ENCODE results near the gene MRPL11.
A peak's percentile ranks its signal among the peaks of the same experiment; 100 is the strongest.

Gene MRPL11

DNA sequence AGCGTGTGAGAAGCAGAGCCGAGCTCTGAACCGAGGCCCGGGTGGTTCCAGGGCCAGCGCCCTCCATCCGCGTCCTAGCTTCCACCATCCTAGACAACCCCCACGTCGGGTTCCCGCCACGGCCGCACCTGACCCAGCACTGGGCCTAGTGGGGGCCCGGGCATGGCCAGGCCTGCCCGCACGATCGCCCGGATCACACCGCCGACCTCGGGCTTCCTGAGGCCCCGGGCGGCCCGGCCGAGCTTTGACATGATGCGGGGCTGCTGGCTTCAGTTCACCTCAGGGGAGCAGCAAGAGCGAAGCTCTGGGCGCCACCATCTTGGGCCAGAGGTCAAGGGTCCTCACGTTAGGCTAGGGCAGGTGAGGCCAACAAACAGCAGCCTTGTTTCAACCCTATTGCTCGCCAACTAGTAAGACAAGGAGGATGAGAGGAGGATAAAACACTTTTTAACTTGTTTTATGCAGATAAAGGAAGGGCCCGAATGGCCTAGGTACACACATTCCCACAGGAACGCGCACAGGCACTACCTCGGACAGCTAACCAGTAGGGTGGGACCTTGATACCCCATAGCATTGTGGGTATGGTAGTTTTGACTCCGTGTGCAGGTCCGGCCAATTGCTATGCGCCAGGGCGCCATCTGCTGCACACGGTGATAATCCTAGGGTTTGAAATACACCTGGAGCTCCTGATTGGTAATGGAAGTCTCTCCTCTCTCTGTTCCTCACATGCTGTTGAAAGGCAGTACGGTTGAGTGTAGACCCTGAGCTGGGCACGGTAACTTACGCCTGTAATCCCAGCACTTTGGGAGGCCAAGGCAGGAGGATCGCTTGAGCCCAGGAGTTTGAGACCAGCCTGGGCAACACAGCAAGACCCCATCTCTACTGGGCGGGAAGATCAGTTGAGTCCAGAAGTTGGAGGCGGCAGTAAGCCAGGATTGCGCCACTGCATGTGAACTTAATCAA is at the start of gene MRPL11:
Gene MRPL11 (minus strand): TSS at position 345 of the 963 bp plus-strand sequence. CDS start 94 bp downstream, at position 251.
- DNase-seq (ENCODE audit: low read depth) = peak; percentile 73

DNA sequence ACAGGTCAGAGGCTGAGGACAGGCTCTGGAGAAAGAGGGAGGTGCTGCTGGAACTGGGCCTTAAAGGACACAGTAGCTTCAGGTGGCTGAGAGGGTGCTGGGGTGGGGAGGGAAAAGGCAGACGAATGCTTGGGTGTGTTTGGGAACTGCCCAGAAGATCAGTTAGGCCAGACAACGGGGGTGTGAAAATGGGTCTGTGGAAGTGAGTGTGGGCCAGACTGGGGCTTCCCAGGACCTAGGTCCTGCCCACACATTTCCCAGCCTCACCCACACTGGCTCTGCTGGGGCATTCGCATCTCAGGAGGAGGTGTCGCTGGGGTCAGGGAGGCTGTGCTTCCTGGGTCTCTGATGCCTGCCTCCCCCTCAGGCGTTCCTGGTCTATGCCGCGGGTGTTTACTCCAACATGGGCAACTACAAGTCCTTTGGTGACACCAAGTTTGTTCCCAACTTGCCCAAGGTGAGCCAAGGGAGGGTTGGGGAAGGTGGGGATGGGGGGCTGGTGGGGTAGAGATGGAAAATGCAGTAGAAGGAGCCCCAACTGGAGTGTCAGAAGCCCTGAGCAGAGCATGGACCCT is 46.2 kb upstream of the MRPL11 start:
- DNase-seq (ENCODE audit: low read depth) = no peak

DNA sequence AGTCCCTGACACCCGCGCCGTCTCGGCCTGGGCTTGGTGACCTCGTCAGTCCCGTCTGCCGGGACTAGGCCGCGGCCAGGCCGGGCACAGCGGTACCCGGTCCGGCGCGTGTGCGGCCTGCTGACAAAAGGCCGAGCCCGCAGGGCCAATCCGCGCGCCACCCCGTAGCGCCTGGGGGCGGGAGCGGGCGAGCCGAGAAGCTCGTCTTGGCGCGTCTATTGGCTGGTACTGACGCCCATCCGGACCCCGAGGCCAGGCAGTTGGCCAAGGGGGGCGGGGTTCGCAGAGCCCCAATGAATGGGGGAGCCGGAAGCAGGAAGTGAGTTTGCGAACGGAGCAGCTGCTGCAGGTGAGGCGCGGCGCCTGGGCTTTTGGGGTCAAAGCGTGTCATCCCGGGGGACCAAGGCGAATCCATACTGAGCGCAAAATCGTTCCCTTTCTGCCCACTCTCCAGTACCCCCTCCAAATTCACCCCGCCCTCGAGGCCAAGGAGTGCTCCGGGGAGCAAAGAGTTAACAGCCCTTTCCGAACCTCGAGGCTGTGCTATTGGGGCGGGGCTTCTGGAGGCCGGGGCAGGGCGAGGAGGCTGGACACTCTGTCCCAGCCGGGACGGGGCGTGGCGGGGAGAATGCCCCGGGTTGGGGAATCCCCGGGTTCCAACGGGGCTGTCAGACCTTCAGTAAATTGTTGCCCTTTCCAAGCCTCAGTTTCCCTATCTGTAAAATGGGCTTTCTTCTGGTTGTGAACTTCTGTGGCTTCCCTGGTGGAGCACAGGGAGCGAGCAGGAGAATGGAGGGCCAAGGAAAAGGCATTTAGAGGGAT is 41.7 kb upstream of the MRPL11 start, which contains the start of gene DPP3:
Gene DPP3 (plus strand): TSS at position 318 of the 822 bp plus-strand sequence. CDS start 1,767 bp downstream, outside the sequence.
- DNase-seq (ENCODE audit: low read depth) = peak; percentile 93

DNA sequence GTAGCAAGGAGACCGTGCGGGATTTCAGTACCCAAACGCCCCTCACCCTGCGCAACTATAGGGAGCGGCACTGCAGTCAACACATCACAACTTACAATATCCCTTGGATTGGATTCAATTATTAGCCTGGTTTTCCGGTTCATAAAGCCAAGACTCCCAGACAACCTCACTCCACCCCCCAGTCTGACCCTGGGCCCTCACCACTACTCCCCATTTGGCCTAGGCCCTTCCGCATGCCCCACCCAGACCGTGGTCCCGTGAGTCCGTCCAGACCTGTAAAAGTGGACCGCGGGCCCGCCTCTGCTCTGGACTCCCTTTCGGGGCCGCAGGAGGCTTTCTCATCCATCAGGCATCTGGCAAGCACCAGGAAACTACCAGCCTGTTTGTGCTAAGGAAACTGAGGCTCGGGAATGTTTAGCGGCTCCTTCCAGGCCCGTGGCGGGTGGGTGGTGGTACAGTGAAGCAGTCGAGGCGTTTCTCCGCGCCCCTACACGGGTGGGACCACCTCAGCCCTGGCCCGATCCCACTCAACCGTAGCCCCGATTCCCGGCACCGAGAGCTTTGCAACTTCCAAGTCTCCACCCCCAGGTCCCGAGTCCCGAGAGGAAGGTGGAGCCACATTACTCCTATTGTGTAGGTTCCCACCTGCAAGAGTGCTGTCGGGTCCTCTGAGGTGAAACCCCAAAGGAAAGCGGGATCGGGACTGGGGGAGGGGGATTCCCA is 40.9 kb upstream of the MRPL11 start:
- DNase-seq (ENCODE audit: low read depth) = no peak

DNA sequence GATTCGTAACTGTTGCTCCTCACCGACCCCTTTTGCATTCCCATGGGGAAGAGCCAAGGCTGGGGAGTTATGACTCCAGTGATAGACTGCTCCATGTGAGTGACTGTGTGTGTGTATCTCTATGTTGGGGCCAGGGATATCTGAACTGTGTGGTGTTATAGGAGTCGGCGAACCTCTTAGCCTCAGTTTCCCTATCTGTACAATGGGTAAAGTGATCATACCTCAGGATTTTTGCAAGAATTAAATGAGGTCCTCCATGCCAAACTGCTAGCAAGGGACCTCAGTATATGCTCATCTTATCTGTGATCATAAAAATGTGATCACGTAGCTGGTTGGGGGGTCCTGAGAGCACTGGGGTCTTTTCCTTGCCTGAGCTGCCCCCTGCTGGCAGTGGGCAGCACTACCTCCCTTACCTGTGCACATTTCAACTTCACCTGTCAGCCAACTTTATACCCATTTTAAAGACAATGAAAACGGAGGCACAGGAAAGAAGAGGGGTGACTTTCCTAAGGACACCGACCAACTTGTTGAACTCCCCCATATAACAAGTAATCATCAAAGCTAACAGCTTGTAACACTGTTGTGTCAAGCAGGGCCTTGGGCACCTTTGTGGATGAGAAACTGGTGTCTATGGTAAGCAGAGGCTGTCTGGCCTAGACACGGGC is 40.2 kb upstream of the MRPL11 start:
- DNase-seq (ENCODE audit: low read depth) = no peak

DNA sequence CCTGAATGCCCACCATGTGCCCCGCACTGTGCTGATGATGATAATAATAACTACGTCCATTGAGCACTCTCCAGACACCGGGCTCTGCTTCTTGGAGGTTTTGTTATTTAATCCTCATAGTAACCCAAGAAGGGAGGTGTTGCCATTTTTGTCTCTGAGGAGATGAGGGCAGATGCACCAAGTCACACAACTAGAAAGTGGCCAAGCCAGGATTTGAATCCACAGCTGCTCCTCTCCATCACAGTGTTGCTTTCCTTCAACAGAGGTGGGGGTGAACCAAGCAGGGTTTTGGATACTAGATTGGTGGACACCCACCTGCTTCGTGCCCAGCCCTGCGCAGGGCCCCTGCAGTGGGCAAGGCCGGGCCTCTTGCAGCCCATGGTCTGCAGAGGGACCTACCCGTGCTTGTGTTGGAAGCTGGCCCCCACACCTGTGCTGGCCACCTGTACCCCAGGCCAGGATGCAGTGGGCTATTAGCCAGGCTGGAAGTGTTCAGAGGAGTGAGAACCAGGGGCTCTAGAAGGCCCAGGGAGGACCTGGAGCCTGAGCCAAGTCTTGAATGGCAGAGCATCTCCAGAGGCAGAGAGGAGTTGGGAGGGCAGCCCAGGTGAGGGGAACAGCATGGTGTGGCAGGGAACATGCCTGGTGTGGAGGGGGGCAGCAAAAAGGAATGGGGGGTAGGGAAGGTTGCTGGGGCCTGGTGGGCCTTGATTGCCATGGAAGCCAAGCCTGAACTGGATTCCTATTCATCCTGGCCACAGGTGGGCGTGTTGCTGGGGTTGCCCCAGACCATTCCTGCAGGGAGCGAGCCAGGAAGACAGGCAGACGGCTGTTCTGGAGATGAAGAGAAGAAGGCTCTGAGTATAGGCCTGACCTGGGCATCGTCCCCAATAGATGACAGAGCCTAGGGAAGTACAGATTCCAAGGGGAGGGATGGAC is 38.9 kb upstream of the MRPL11 start:
- no peak for DNase-seq (ENCODE audit: low read depth)

DNA sequence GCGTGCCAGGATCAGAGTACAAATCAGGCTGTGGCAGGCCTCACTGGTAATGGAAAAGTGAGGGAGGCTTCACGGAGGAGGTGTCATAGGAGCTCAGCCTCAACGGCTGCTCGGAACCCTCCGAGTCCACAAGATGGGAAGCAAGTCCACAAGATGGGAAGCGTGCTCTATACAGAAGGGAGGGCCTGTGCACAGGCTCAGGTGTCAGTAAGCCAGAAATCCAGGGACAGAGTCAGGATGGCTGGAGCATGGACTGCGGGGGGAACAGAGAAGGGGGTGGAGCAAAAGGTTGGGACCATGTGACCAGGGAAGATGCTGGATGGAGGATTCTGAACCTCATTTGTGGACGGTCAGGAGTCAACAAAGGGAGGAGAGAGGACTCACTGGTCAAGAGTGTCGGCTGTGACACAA is 38.2 kb upstream of the MRPL11 start:
- DNase-seq (ENCODE audit: low read depth) = no peak

DNA sequence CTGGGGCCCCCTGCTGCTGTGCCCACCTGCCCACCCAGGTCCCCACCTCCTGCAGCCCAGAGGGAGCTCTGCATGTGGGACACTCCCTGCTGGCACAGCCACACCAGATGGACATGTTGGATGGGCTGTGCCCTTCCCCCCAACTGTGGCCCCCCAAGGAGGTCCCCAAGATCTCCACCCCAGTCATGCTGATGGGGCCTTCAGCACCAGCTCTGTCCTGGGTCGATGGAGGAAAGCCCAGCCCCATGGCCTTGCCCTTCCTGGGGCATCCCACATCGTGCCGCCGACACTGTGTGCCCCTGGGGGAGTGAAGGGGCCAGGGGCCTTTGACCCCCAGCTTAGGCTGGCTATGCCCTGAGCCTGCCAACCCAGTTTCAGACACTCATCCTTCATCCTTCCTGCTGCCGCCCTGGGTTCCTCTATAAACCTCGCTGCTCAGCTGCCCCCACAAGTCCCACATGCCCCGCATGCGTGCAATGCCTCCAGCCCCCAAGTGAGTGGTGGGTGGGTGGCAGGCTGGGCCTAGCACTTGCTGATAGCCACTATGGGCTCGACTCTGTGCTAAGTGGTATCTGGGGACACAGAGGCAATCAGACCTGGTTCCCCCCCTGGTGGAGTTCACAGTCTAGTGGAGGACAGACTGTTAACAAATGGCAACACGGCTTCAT is 37.7 kb upstream of the MRPL11 start:
- no peak for DNase-seq (ENCODE audit: low read depth)

DNA sequence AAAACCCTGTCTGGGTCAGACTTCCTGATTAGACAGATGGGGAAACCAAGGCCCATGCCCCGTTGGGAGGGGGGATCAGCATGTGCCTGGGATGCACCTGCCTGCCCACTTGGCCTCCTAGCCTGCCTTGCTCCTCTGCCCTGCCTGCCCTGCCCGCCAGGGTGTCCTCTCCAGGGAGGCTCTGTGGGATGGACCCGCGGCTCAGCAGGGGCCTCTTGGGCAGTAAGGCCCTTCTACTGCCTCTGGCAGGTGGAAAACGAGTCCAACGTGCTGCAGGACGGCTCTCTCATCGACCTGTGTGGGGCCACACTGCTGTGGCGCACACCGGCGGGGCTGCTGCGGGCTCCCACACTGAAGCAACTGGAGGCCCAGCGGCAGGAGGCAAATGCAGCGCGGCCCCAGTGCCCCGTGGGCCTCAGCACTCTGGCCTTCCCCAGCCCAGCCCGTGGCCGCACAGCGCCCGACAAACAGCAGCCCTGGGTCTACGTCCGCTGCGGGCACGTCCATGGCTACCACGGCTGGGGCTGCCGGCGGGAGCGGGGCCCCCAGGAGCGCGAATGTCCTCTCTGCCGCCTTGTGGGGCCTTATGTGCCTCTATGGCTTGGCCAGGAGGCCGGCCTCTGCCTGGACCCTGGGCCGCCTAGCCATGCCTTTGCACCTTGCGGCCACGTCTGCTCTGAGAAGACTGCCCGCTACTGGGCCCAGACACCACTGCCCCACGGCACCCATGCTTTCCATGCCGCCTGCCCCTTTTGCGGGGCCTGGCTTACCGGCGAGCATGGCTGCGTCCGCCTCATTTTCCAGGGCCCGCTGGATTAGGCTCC is 36.9 kb upstream of the MRPL11 start:
- DNase-seq (ENCODE audit: low read depth) = no peak

DNA sequence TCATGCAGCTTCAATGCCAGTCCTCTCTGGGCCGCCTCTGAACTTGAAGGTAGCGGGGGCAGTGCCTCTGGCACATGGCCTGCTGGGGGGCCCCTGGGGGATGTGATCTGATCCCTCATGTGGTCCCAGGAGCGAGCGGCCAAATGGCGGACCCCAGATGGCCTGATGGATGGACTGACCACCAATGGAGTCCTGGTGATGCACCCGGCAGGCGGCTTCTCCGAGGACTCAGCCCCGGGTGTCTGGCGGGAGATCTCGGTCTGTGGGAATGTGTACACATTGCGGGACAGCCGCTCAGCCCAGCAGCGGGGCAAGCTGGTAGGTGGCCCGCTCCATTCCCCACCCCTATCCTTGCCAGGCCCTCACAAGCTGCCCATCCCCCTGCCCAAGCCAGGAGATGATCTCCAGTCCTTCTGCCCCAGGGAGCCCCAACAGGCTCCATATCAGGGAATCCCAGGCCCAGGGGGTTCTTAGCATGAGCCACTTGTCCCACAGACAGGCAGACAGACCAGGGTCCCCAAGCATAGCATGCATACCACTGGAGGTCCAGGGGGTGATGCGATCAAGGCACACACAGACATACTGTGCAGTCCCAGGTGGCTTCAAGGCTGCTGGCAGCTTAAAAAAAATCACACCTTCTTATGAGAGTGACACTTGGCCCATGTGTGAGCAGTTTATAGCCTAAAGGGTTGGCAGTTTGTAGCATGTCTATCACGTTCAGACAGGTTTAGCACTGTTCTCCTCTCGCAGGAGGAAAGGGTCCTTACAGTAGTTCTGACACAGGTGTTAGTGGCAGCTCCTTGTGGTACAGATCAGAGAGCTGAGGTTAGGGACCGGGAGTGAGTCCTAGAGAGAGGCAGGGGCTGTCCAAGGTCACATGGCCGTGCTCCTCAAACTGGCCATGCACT is 35.2 kb upstream of the MRPL11 start:
- no peak for DNase-seq (ENCODE audit: low read depth)

DNA sequence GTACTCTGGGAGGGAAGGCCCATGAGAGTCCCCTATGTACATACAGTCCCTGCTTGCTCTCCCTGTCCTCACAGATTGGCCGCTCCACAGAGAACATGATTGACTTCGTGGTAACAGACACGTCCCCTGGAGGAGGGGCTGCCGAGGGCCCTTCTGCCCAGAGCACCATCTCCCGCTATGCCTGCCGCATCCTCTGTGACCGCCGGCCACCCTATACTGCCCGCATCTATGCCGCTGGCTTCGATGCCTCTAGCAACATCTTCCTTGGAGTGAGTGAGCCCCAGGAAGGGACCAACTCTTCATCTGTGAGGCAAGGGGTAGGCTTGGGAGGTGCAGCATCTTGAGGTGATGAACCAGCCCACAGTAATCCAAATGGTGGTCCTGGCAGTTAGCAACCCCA is 34.5 kb upstream of the MRPL11 start:
- no peak for DNase-seq (ENCODE audit: low read depth)

DNA sequence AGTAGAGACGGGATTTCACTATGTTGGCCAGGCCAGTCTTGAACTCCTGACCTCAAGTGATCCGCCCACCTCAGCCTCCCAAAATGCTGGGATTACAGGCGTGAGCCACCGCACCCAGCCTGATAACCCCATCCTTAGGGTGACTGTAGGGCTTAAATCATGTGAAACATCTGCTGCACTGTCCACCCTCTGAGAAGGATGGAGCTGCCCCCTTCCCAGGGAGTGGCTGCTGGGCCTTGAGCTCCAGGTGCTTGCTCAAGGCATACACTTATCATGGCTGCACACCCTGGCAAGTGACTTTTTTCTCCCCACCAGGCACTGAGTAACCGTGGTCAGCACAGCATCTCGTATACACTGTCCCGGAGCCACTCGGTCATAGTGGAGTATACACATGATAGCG is 33.4 kb upstream of the MRPL11 start:
- no peak for DNase-seq (ENCODE audit: low read depth)

DNA sequence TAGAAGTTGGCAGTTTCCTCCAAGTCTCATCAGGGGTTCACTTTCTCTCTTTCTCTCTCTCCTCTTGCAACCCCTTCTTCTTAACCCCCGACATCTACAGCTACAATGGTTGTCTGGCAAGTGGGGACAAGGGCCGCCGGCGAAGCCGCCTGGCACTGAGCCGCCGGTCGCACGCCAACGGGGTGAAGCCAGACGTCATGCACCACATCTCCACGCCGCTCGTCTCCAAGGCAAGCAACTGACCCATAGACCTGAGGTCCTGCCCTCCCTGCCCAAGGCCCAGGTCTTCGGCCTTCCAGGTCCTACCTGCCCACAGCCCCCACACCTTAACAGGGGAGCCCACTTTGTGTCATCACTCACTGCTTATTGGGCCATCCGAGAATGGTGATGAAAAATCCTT is 32.5 kb upstream of the MRPL11 start:
- DNase-seq (ENCODE audit: low read depth) = no peak

DNA sequence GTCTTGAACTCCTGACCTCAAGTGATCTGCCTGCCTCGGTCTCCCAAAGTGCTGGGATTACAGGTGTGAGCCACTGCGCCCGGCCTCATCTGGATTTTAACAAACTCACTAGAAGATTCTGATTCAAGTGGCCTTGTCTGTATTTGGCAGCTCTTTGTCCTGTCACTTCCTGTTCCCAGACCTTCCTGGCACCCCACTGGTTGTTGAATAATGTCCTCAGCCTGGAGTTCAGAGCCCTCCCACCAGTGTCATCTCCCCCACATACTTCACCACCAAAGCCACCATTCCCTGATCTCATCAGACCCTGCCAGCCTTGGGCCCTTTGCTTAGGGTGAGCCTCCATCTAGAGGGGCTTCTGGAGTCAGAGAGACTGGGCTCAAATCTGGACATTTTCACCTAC is 31.4 kb upstream of the MRPL11 start:
- no peak for DNase-seq (ENCODE audit: low read depth)

DNA sequence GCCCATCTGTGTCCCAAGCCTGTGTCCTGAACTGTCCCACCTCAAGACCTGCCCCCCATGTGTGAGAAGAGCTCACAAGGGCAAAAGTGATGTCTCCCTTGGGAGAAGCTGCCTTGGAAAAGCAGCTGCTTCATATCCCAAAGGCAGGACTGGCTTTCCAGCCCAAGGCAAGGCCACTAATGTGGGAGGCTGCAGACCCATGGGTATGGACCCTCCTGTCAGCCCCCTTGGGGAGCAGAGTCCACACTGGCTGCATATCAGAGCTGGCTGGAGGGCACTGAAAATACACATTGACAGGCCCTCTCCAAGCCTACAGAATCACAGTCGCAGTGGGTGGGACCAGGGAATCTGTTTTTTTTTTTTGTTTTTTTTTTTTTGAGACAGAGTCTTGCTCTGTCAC is 30.8 kb upstream of the MRPL11 start:
- no peak for DNase-seq (ENCODE audit: low read depth)

DNA sequence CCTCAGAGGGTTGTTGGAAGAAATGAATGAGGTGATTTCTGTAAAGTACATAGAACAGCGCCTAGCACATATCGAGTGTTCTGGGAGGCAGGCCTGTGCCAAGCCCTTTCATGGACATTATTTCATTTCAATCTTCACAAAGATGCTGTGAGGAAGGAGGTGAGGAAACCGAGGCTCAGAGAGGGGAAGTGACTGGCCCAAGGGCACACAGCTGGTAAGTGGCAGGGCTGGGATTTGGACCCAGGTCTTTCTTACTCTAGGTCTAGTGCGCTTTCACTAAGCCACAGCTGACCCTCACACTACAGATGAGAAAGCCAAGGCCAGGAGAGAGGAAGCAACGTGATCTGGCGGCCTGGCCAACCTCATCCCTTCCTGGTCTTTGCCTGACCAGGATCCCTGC is 30.0 kb upstream of the MRPL11 start:
- no peak for DNase-seq (ENCODE audit: low read depth)

DNA sequence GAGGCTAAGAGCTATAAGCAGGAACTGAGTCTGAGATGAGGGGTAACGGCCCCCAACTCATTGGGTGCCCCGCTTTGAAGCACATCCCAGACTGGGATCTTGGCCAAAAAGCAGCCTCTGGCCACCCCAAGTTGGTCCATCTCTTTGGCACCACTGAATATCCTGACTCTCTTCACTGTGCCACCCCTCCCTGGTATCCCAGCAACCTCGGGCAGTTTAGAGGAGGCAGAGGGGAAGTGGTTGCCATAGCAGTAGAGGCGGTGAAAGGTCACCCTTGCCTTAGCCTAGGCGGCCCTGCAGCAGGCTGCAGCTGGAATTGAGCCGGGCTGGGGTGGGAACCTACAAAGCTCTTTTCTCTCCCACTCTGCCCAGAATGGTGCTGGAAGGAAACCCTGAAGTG is 29.1 kb upstream of the MRPL11 start:
- no peak for DNase-seq (ENCODE audit: low read depth)

Data from activated T-helper 1 cell treated with Interleukin-2 at 50 U/mL for 16 hours (primary cell).